ENCODE results near the gene TBL1Y.

- no peak for TF ChIP-seq YY1 (IDR thresholded peaks at IDR 0.05; ENCODE audit: insufficient read depth, insufficient read length)
- TF ChIP-seq SUZ12 (IDR thresholded peaks at IDR 0.05; ENCODE audit: extremely low read depth, insufficient read depth, insufficient read length): no peak
- TF ChIP-seq ZNF274 (IDR thresholded peaks at IDR 0.05; ENCODE audit: low read depth, low read length): no peak
Observed at GRCh38 chrY:7110086-7110485, 199.6 kb downstream of the TBL1Y start.

Measured in NT2/D1 (cell line).